ENCODE measurements around the gene ANXA6.

Gene ANXA6

GRCh38 chr5:151089726-151090125, 67.9 kb downstream of the ANXA6 start:
- peaks cover 52% of the 10 kb centered on the region for H3K4me1 Mint-ChIP-seq
- no peaks in the 10 kb centered on the region for H3K9me3 Mint-ChIP-seq
- H3K27ac Mint-ChIP-seq, result no peak overlapping the region
- H3K4me3 Mint-ChIP-seq, result no peak overlapping the region
- H3K36me3 Mint-ChIP-seq (ENCODE audit: low read depth), result no peaks in the 10 kb centered on the region
- no peak for TF ChIP-seq CTCF (IDR thresholded peaks at IDR 0.05; ENCODE audit: unreplicated experiment in 3 of 3)
- H3K27me3 Mint-ChIP-seq (ENCODE audit: low read depth), result no peaks in the 10 kb centered on the region

- H3K4me1 Mint-ChIP-seq, result peaks cover 48% of the 10 kb centered on the region
- H3K27ac Mint-ChIP-seq, result no peak overlapping the region
- no peaks in the 10 kb centered on the region for H3K9me3 Mint-ChIP-seq
- no peaks in the 10 kb centered on the region for H3K36me3 Mint-ChIP-seq (ENCODE audit: low read depth)
- no peaks in the 10 kb centered on the region for H3K27me3 Mint-ChIP-seq (ENCODE audit: low read depth)
- no peak overlapping the region for H3K4me3 Mint-ChIP-seq
- TF ChIP-seq CTCF (IDR thresholded peaks at IDR 0.05; ENCODE audit: unreplicated experiment in 3 of 3), result no peak
Observed at GRCh38 chr5:151088986-151089385, 68.6 kb downstream of the ANXA6 start.

- no peaks in the 10 kb centered on the region for H3K36me3 Mint-ChIP-seq (ENCODE audit: low read depth)
- H3K4me1 Mint-ChIP-seq, result peaks cover 46% of the 10 kb centered on the region
- no peak for TF ChIP-seq CTCF (IDR thresholded peaks at IDR 0.05; ENCODE audit: unreplicated experiment in 3 of 3)
- peak overlapping the region in 1 of 3 experiments; percentile 21 for H3K27ac Mint-ChIP-seq
- no peaks in the 10 kb centered on the region for H3K9me3 Mint-ChIP-seq
- H3K4me3 Mint-ChIP-seq, result peak overlapping the region in 2 of 3 experiments; percentile 31 to 49
- H3K27me3 Mint-ChIP-seq (ENCODE audit: low read depth), result no peaks in the 10 kb centered on the region
Observed at GRCh38 chr5:151087486-151087885, 70.1 kb downstream of the ANXA6 start.

GRCh38 chr5:151086905-151087360, 70.6 kb downstream of the ANXA6 start:
- no peaks in the 10 kb centered on the region for H3K9me3 Mint-ChIP-seq
- peak overlapping the region in 2 of 3 experiments; percentile 53 to 76 for H3K4me3 Mint-ChIP-seq
- TF ChIP-seq CTCF (IDR thresholded peaks at IDR 0.05; ENCODE audit: unreplicated experiment in 3 of 3), result no peak
- H3K27me3 Mint-ChIP-seq (ENCODE audit: low read depth), result no peaks in the 10 kb centered on the region
- peaks cover 49% of the 10 kb centered on the region for H3K4me1 Mint-ChIP-seq
- no peaks in the 10 kb centered on the region for H3K36me3 Mint-ChIP-seq (ENCODE audit: low read depth)
- peak overlapping the region in 2 of 3 experiments; percentile 34 to 58 for H3K27ac Mint-ChIP-seq

GRCh38 chr5:151086192-151086869, 71.2 kb downstream of the ANXA6 start:
- peaks cover 48% of the 10 kb centered on the region for H3K4me1 Mint-ChIP-seq
- H3K27ac Mint-ChIP-seq, result peak overlapping the region; percentile 2 to 58 (median 34)
- no peaks in the 10 kb centered on the region for H3K27me3 Mint-ChIP-seq (ENCODE audit: low read depth)
- H3K36me3 Mint-ChIP-seq (ENCODE audit: low read depth), result no peaks in the 10 kb centered on the region
- TF ChIP-seq CTCF (IDR thresholded peaks at IDR 0.05; ENCODE audit: unreplicated experiment in 3 of 3), result no peak
- peak overlapping the region in 2 of 3 experiments; percentile 53 to 76 for H3K4me3 Mint-ChIP-seq
- H3K9me3 Mint-ChIP-seq, result no peaks in the 10 kb centered on the region

GRCh38 chr5:151085517-151086041, 72.0 kb downstream of the ANXA6 start:
- peaks cover 50% of the 10 kb centered on the region for H3K4me1 Mint-ChIP-seq
- H3K36me3 Mint-ChIP-seq (ENCODE audit: low read depth), result no peaks in the 10 kb centered on the region
- peak overlapping the region; percentile 30 to 80 (median 76) for H3K27ac Mint-ChIP-seq
- no peak for TF ChIP-seq CTCF (IDR thresholded peaks at IDR 0.05; ENCODE audit: unreplicated experiment in 3 of 3)
- H3K4me3 Mint-ChIP-seq, result peak overlapping the region; percentile 37 to 77 (median 47)
- H3K9me3 Mint-ChIP-seq, result no peaks in the 10 kb centered on the region
- H3K27me3 Mint-ChIP-seq (ENCODE audit: low read depth), result no peaks in the 10 kb centered on the region

All from nephron (organoid).